HG03175 (cell line): Measurements from ENCODE around the gene CCDC85B.

Source experiments
- ATAC-seq: cut with Tn5 transposase; IDR thresholded peaks from one replicate; pipeline ENCODE4 v1.9.1; 2021; ENCODE audit warnings: mild to moderate bottlenecking, moderate library complexity; ENCODE audit not compliant: unreplicated experiment

Gene CCDC85B

DNA sequence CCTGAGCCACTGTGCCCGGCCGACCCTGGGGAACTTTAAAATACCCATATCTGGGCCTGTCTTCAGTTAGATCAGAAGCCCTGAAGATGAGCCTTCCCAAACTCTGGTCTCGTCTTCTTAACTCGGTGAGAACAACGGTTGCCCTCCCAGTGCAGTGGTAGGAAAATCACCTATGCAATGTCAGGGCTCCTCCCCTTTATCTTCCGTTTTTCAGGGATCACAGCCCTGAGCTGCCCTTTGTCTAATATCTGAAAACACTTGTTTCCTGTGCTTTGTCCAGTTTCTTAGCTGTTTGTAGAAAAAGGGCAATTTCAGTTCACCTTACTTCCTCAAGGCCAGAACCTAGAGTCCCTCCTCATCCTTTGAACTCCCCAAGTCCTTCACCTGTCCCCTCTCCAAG, 38.2 kb downstream of the CCDC85B start:
- no peak for ATAC-seq

GRCh38 chr11:65931773-65932557, 41.5 kb downstream of the CCDC85B start:
- ATAC-seq = no peak

GRCh38 chr11:65932558-65932919, 42.1 kb downstream of the CCDC85B start:
- no peak for ATAC-seq

DNA sequence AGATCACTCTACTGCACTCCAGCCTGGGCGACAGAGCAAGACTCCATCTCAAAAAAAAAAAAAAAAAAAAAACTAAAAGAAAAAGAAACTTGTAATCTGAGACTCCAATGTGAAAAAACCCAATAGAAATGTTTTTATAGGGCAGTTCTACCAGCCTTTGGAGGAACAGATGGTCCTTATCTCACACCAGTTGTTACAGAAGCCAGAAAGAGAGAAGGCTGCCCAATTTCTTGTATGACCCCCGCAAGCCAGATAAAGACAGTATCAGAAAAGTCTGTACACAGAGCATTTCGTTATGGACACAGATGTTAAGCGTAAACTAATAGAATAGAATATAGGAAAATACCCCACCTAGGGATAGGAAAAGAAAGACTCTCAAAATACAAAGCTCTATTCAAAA, 43.5 kb downstream of the CCDC85B start:
- no peak for ATAC-seq

DNA sequence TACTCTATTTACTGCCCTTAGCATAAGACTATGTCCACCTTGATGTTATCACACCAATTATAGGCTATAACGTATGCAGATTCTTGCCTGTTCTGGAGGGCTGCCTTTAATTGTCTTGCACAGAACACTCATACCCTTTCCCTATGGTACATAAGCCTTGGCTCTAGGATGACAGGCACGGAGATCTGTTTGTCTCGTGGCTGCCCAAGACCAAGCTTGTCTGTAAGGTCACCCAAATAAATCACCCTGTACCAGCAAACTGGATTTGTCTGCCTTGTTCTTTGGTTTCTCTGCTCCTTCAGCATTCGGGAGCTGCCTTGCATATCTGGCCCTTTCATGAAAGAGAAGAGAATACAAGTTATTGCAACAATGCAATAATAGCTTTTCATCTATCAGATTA, 47.3 kb downstream of the CCDC85B start:
- no peak for ATAC-seq
